Immature natural killer cell (primary cell): ENCODE measurements around the gene NDUFB6. TPM values are rescaled to one million over a fixed set of nuclear protein-coding genes. Genes with fewer than 3 reads are reported as not detected.
"Not testable (repeated sequence)": the region's sequence is repeated elsewhere in the genome, so short reads cannot be mapped to it uniquely, and the experiment has no call there.

ENCODE experiments used
- DNase-seq, 3 donors: peaks; one replicate each; pipeline ENCODE4 v3.0.0; 2022; ENCODE audit warnings: mixed read lengths in 1 of 3
- H3K27ac Mint-ChIP-seq, 6 donors: one replicate each; pipeline ENCODE4 v1.8.0; 2020; ENCODE audit warnings: mixed read lengths in 6 of 6, mild to moderate bottlenecking in 5 of 6, inconsistent platforms in 4 of 6, moderate library complexity in 3 of 6
- H3K27me3 Mint-ChIP-seq, 3 donors: one replicate each; pipeline ENCODE4 v1.8.0; 2020 to 2021; ENCODE audit warnings: low read depth in 3 of 3, mild to moderate bottlenecking in 3 of 3, mixed read lengths in 3 of 3, moderate library complexity in 3 of 3, inconsistent platforms in 1 of 3
- H3K36me3 Mint-ChIP-seq, 3 donors: one replicate each; pipeline ENCODE4 v1.8.0; 2020; ENCODE audit warnings: mixed read lengths in 3 of 3, inconsistent platforms in 2 of 3, mild to moderate bottlenecking in 2 of 3
- H3K4me1 Mint-ChIP-seq, 2 donors: one replicate each; pipeline ENCODE4 v1.8.0; 2020; ENCODE audit warnings: inconsistent platforms in 2 of 2, mild to moderate bottlenecking in 2 of 2, mixed read lengths in 2 of 2, moderate library complexity in 1 of 2
- H3K4me3 Mint-ChIP-seq, 5 donors: one replicate each; pipeline ENCODE4 v1.8.0; 2020; ENCODE audit warnings: mild to moderate bottlenecking in 5 of 5, mixed read lengths in 5 of 5, inconsistent platforms in 3 of 5, moderate library complexity in 3 of 5
- H3K9me3 Mint-ChIP-seq, 6 donors: one replicate each; pipeline ENCODE4 v1.8.0; 2020; ENCODE audit warnings: mild to moderate bottlenecking in 6 of 6, mixed read lengths in 6 of 6, inconsistent platforms in 4 of 6, moderate library complexity in 3 of 6
- polyA plus RNA-seq, 3 donors: library from polyadenylated mRNA; unstranded; fragments of 300-500 nt; fragmentation: Illumina TruSeq; gene quantifications; one replicate each; pipeline ENCODE4 v1.2.3, GENCODE V29; 2021

NDUFB6 gene
- 100 to 1,000 TPM in 1 of 3 donors, 10 to 100 TPM in 2; 80.8 to 110 (median 84.9) TPM for polyA plus RNA-seq

DNA sequence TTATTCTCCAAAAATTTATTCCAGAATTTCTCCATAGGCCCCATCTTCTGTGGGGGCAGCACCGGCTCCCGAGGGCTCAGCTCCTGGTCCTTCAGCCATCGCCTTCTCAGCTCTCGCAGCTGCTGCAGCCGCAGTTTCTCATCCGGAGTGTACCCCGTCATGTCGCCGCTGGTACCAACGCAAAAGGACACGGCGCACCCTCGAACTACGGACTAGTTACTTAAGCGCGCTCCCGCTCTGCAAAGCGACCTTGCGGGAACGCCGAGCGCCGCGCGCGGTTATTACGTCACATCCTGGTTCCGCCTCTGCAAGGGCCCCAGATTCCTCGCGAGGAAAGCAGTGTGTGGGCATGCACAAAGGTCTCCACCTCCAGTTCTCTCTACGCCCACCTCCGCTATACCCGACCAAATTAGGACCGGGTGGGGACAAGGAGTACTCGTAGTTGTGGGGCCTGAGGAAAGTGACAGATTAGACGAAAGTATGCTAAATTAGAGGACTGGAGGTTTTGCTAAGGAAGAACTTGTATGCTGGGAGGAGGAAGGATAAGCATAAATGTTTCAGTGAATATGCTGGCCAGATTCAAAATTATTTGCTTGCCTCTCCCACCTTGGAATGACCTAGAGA is at the start of gene NDUFB6:
NDUFB6 (minus strand) TSS at position 260 of the 624 bp plus-strand sequence; CDS start at position 161, 99 bp downstream.
- peak within 1 kb of the TSS; percentile 92 to 99 (median 96) for H3K27ac Mint-ChIP-seq
- DNase-seq, result peak; percentile 92 to 95 (median 94)
- peaks cover 0 to 4% (median under 1%) of the 10 kb centered on the region in 3 donors for H3K36me3 Mint-ChIP-seq
- peaks cover 27 to 46% of the 10 kb centered on the region in 2 donors for H3K4me1 Mint-ChIP-seq
- H3K9me3 Mint-ChIP-seq, result no peaks in the 10 kb centered on the region
- peaks cover 5 to 9% (median 6%) of the 10 kb centered on the region in 3 donors for H3K27me3 Mint-ChIP-seq
- peak within 1 kb of the TSS; percentile 98 to 100 (median 99) for H3K4me3 Mint-ChIP-seq

GRCh38 chr9:32618261-32618660 is 45.3 kb upstream of the NDUFB6 start:
- Mint-ChIP-seq H3K9me3 (peaks cover 0 to 2% (median 0%) of the 10 kb centered on the region in 6 donors), H3K27me3 (peaks cover 8 to 12% (median 12%) of the 10 kb centered on the region in 3 donors), H3K4me3 (no peak overlapping the region), H3K27ac (no peak overlapping the region), H3K4me1 (no peaks in the 10 kb centered on the region), H3K36me3 (no peaks in the 10 kb centered on the region)
- DNase-seq, result no peak

GRCh38 chr9:32606811-32607210 is 33.9 kb upstream of the NDUFB6 start:
- Mint-ChIP-seq H3K4me1 (no peaks in the 10 kb centered on the region), H3K4me3 (no peak overlapping the region), H3K27ac (no peak overlapping the region), H3K27me3 (peaks cover 0 to 6% (median 3%) of the 10 kb centered on the region in 3 donors), H3K9me3 (peaks cover 0 to 2% (median under 1%) of the 10 kb centered on the region in 6 donors), H3K36me3 (no peaks in the 10 kb centered on the region)
- no peak for DNase-seq

DNA sequence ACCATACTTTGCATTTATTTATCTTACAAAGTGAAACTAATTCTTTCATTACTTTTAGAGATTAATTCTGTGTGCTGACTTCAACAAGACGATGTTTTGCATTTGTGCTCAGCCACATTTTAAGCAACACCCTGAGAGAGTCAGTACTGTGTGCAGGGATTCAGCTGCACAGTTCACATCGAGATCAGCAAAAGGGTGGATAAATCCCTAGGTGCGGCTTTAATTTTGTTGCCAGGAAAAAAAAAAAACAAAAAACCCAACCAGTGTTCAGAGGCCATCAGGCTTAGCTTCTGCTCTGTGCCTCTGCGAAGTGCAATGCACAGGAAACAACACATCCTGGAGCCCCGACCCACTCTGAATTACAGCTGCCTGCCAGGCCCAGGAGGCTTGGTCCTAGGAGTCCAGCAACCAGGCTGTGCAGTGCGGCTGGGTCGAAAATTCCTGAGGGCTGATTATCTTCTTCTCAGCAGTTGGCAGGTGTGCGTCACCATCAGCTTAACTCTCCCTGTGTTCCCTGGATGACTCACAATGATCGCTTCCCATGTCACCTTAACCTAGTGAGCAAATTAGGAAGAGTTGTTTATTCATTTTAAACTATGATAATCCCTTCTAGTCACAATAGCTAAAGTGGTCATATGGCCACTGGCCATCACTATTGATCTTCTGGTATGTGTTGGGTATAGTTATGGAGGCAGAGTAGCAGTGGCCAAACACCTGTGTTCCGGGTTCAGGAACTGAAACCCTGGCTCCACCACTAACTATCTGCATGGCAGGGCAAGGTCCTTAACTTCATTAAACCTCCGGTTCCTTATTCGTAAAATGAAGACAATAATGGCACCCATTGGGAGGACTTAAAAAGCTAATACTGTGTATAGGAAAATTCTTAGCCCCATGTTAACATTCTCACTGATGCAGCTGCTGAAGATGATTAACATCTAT is 31.2 kb upstream of the NDUFB6 start:
- Mint-ChIP-seq H3K4me1 (no peaks in the 10 kb centered on the region), H3K27me3 (peaks cover 3 to 6% (median 3%) of the 10 kb centered on the region in 3 donors), H3K9me3 (peaks cover 0 to 2% (median under 1%) of the 10 kb centered on the region in 6 donors), H3K27ac (no peak overlapping the region), H3K4me3 (no peak overlapping the region), H3K36me3 (no peaks in the 10 kb centered on the region)
- no peak for DNase-seq

GRCh38 chr9:32599021-32599420 is 26.1 kb upstream of the NDUFB6 start:
- H3K4me3 Mint-ChIP-seq, H3K4me1 Mint-ChIP-seq, DNase-seq, H3K27ac Mint-ChIP-seq, H3K36me3 Mint-ChIP-seq, H3K9me3 Mint-ChIP-seq, H3K27me3 Mint-ChIP-seq: not testable (repeated sequence)

- Mint-ChIP-seq H3K27ac (no peak overlapping the region), H3K9me3 (no peaks in the 10 kb centered on the region), H3K4me1 (no peaks in the 10 kb centered on the region), H3K27me3 (peaks cover under 1 to 14% (median 8%) of the 10 kb centered on the region in 3 donors), H3K36me3 (no peaks in the 10 kb centered on the region), H3K4me3 (no peak overlapping the region)
- no peak for DNase-seq
Measured at GRCh38 chr9:32596936-32597335, 24.0 kb upstream of the NDUFB6 start.

- Mint-ChIP-seq H3K4me3 (no peak overlapping the region), H3K4me1 (no peaks in the 10 kb centered on the region)
Measured at GRCh38 chr9:32596096-32596865, 23.3 kb upstream of the NDUFB6 start.

GRCh38 chr9:32590898-32591297 is 17.9 kb upstream of the NDUFB6 start:
- Mint-ChIP-seq H3K9me3 (no peaks in the 10 kb centered on the region), H3K36me3 (no peaks in the 10 kb centered on the region), H3K4me3 (no peak overlapping the region), H3K27me3 (peaks cover 4 to 24% (median 9%) of the 10 kb centered on the region in 3 donors), H3K27ac (no peak overlapping the region), H3K4me1 (no peaks in the 10 kb centered on the region)
- DNase-seq, result no peak

More at GRCh38 chr9:32596096-32596865, 23.3 kb upstream of the NDUFB6 start:
- no peak for DNase-seq
- Mint-ChIP-seq H3K27me3 (peaks cover 4 to 21% (median 8%) of the 10 kb centered on the region in 3 donors), H3K36me3 (no peaks in the 10 kb centered on the region), H3K9me3 (no peaks in the 10 kb centered on the region), H3K27ac (no peak overlapping the region)

DNA sequence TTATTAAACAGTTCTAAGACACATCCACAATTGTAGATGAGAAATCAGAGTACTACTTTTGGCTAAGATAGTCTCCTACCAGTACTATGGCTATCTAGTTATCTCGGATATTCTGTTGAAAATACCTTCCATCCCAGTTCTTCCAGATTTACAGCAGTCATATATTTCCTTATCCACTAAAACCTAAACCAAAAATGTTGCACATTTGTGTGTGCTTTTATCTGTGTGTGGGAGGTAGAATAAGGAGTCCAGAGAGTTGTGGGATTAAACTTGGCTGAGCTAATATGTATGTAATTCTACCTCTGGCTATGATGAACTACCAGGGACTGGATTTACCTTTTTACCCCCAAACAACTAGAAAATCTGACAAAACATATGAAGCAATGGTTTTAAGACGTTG is 17.5 kb upstream of the NDUFB6 start:
- no peaks in the 10 kb centered on the region for H3K9me3 Mint-ChIP-seq
- H3K4me3 Mint-ChIP-seq, result no peak overlapping the region
- H3K36me3 Mint-ChIP-seq, result no peaks in the 10 kb centered on the region
- H3K27ac Mint-ChIP-seq, result no peak overlapping the region
- no peaks in the 10 kb centered on the region for H3K4me1 Mint-ChIP-seq
- peaks cover 4 to 22% (median 8%) of the 10 kb centered on the region in 3 donors for H3K27me3 Mint-ChIP-seq
- no peak for DNase-seq

- no peaks in the 10 kb centered on the region for H3K9me3 Mint-ChIP-seq
- no peak for DNase-seq
- H3K4me1 Mint-ChIP-seq, result no peaks in the 10 kb centered on the region
- H3K4me3 Mint-ChIP-seq, result no peak overlapping the region
- H3K27me3 Mint-ChIP-seq, result peaks cover 4 to 22% (median 7%) of the 10 kb centered on the region in 3 donors
- H3K36me3 Mint-ChIP-seq, result no peaks in the 10 kb centered on the region
- no peak overlapping the region for H3K27ac Mint-ChIP-seq
Measured at GRCh38 chr9:32589083-32589723, 16.2 kb upstream of the NDUFB6 start.

DNA sequence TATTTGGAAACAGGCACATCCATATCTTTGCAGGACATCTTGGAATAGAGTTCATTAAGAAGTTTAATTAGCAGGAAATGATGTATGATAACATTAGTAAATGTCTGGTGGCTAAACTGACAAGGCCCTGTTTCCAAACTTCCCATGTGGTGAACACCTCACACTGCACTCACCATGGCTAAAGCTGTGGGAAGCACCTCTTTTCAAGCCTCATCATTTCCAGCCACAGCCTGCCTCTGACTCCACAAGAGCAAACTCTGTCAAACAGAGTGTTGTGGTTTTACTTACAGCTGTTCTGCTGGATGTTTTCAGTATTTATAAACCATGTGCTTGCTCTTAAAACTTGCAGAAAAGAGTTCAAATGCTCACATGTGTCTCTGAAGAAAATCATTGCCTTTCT is 14.9 kb upstream of the NDUFB6 start:
- no peaks in the 10 kb centered on the region for H3K36me3 Mint-ChIP-seq
- H3K27me3 Mint-ChIP-seq, result peaks cover 4 to 16% (median 7%) of the 10 kb centered on the region in 3 donors
- H3K4me1 Mint-ChIP-seq, result no peaks in the 10 kb centered on the region
- H3K27ac Mint-ChIP-seq, result no peak overlapping the region
- DNase-seq, result no peak
- H3K4me3 Mint-ChIP-seq, result no peak overlapping the region
- H3K9me3 Mint-ChIP-seq, result no peaks in the 10 kb centered on the region

- no peak overlapping the region for H3K27ac Mint-ChIP-seq
- no peak overlapping the region for H3K4me3 Mint-ChIP-seq
- H3K27me3 Mint-ChIP-seq, result peaks cover 2 to 6% (median 2%) of the 10 kb centered on the region in 3 donors
- no peaks in the 10 kb centered on the region for H3K4me1 Mint-ChIP-seq
- no peaks in the 10 kb centered on the region for H3K36me3 Mint-ChIP-seq
- H3K9me3 Mint-ChIP-seq, result no peaks in the 10 kb centered on the region
- no peak for DNase-seq
Measured at GRCh38 chr9:32584784-32585183, 11.8 kb upstream of the NDUFB6 start.

DNA sequence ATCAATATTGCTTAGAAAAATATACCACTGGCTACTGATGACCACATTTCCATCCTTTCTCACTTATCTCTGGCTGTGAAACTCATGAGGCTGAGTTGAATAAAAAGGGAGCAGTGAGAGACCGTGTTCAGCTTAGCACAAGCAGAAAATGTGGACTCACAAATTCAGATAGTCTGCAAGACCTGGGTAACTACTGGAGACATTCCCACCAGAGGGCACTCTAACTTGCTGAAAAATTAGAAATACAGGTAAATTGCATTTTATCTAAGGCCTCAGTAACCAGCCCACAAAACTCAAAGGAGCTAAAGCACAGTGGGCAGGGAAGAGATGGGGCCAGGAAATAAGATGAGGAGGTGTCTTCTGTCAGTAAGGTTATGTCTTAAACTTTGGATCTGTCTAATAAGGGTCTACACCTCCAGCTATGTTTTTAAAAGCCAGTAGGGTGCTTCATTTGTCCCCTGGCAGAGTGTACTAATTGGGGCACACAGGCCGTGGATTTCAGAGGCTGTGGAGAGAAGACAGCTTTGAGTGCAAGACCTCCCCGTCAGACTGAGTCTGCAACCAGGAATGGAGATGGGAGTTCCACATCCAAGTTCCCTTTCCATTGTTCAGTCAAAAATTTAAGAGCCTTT is 8.7 kb upstream of the NDUFB6 start:
- H3K27ac Mint-ChIP-seq, result no peak overlapping the region
- peak in 1 of 3 donors; percentile 17 for DNase-seq
- H3K4me1 Mint-ChIP-seq, result no peaks in the 10 kb centered on the region
- H3K27me3 Mint-ChIP-seq, result peaks cover 3 to 6% (median 4%) of the 10 kb centered on the region in 3 donors
- H3K4me3 Mint-ChIP-seq, result no peak overlapping the region
- no peaks in the 10 kb centered on the region for H3K36me3 Mint-ChIP-seq
- H3K9me3 Mint-ChIP-seq, result no peaks in the 10 kb centered on the region
